GM12891 (cell line): ENCODE measurements around the gene MORN2.

Source experiments
- POLR2A ChIP-seq: IDR thresholded peaks from 2 replicates; pipeline ENCODE4 v1.6.1; 2011; ENCODE audit warnings: low read depth, low read length, control low read depth
- POLR2AphosphoS5 ChIP-seq: IDR thresholded peaks from 2 replicates; pipeline ENCODE4 v1.6.1; 2011; ENCODE audit warnings: low read depth, low read length, control low read depth
- POU2F2 ChIP-seq: IDR thresholded peaks from 2 replicates; pipeline ENCODE4 v1.6.1; 2011; ENCODE audit warnings: low read depth, mild to moderate bottlenecking, control low read depth, low read length, moderate library complexity
- SPI1 ChIP-seq: IDR thresholded peaks from 2 replicates; pipeline ENCODE4 v1.6.1; 2011; ENCODE audit warnings: low read depth, low read length, control low read depth
- TAF1 ChIP-seq: IDR thresholded peaks from 2 replicates; pipeline ENCODE4 v1.6.1; 2011; ENCODE audit warnings: low read depth, low read length, control low read depth

- no peak for TF ChIP-seq POLR2AphosphoS5
- TF ChIP-seq TAF1: no peak
- TF ChIP-seq POLR2A: no peak
- TF ChIP-seq POU2F2: no peak
- TF ChIP-seq SPI1: no peak
These were observed 32.2 kb downstream of the MORN2 start for GRCh38 chr2:38907743-38908562.
